Tibial nerve (tissue), 4 donors: ENCODE measurements around the gene MTA3. TPM values are rescaled to one million over a fixed set of nuclear protein-coding genes. Genes with fewer than 3 reads are reported as not detected.

Source experiments
- DNase-seq, 2 donors: peaks; one replicate each; pipeline ENCODE4 v3.0.0-alpha.2; 2019; ENCODE audit warnings: low spot score in 2 of 2
- H3K27ac ChIP-seq, 4 donors: fragments of 200-600 bp; sonication (generic) in 3 of 4; one replicate each; pipeline ENCODE4 v1.5.1; 2017 to 2019; ENCODE audit warnings: mild to moderate bottlenecking in 1 of 4
- H3K27me3 ChIP-seq, 2 donors: fragments of 200-600 bp; sonication (generic) in 1 of 2; one replicate each; pipeline versions ENCODE4 v1.5.1 to v1.6.0; 2017 to 2019
- H3K36me3 ChIP-seq, 3 donors: fragments of 200-600 bp; sonication (generic); one replicate each; pipeline ENCODE4 v1.5.1; 2018 to 2019
- H3K4me1 ChIP-seq, 4 donors: fragments of 200-600 bp; sonication (generic) in 3 of 4; one replicate each; pipeline ENCODE4 v1.5.1; 2017 to 2019
- H3K4me3 ChIP-seq, 4 donors: fragments of 200-600 bp; sonication (generic) in 3 of 4; one replicate each; pipeline ENCODE4 v1.5.1; 2017 to 2019; ENCODE audit warnings: mild to moderate bottlenecking in 1 of 4, moderate library complexity in 1 of 4
- H3K9me3 ChIP-seq, 4 donors: fragments of 200-600 bp; sonication (generic) in 3 of 4; one replicate each; pipeline ENCODE4 v1.5.1; 2017 to 2019
- EP300 ChIP-seq, 2 donors: sonication (generic); formaldehyde crosslinking; IDR thresholded peaks; one replicate each; pipeline ENCODE4 v1.6.1; 2017; ENCODE audit warnings: antibody characterized with exemption in 2 of 2, mild to moderate bottlenecking in 1 of 2
- POLR2A ChIP-seq, 2 donors: fragments of 450-650 bp; IDR thresholded peaks; one replicate each; pipeline ENCODE4 v1.6.1; 2017; ENCODE audit warnings: antibody characterized with exemption in 2 of 2, mild to moderate bottlenecking in 2 of 2, moderate library complexity in 2 of 2
- WGBS, 2 donors: methylation state at CpG; one replicate each; pipeline ENCODE4 v1.1.5; 2018; 5-methylcytosine and 5-hydroxymethylcytosine counted together
- total RNA-seq, 4 donors: library from RNA; depleted of rRNA; stranded (reverse); fragments of >200 nt; gene quantifications; one replicate each; pipeline ENCODE4 v1.1.0, GENCODE V29; 2016
- TF ChIP-seq, protein P1 (sequence below), 5 experiments: fragments of 200-600 bp in 3 of 5; fragments of 450-650 bp in 2 of 5; sonication (generic) in 3 of 5; IDR thresholded peaks; one replicate each; pipeline ENCODE4 v1.5.1; 2016 to 2019; ENCODE audit warnings: antibody characterized with exemption in 5 of 5, mild to moderate bottlenecking in 3 of 5, moderate library complexity in 2 of 5

The MTA3 gene
- total RNA-seq, 4 donors from 2014 or later: 33.1 to 47.0 (median 42.5) TPM

GRCh38 chr2:42775186-42775585 is 206.8 kb downstream of the MTA3 start:
- H3K36me3 ChIP-seq: peaks cover 0 to 5% (median 0%) of the 10 kb centered on the region in 3 donors
- H3K4me3 ChIP-seq: no peak overlapping the region
- H3K27ac ChIP-seq: no peak overlapping the region
- no peak for DNase-seq
- H3K9me3 ChIP-seq: no peaks in the 10 kb centered on the region
- no peak for TF ChIP-seq POLR2A (IDR thresholded peaks at IDR 0.05)
- TF ChIP-seq, protein P1, sequence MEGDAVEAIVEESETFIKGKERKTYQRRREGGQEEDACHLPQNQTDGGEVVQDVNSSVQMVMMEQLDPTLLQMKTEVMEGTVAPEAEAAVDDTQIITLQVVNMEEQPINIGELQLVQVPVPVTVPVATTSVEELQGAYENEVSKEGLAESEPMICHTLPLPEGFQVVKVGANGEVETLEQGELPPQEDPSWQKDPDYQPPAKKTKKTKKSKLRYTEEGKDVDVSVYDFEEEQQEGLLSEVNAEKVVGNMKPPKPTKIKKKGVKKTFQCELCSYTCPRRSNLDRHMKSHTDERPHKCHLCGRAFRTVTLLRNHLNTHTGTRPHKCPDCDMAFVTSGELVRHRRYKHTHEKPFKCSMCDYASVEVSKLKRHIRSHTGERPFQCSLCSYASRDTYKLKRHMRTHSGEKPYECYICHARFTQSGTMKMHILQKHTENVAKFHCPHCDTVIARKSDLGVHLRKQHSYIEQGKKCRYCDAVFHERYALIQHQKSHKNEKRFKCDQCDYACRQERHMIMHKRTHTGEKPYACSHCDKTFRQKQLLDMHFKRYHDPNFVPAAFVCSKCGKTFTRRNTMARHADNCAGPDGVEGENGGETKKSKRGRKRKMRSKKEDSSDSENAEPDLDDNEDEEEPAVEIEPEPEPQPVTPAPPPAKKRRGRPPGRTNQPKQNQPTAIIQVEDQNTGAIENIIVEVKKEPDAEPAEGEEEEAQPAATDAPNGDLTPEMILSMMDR (IDR thresholded peaks at IDR 0.05): no peak
- no peak for TF ChIP-seq EP300 (IDR thresholded peaks at IDR 0.05)
- 61 to 70% methylated on average over 2 of the region's 2 CpGs for WGBS, 2 donors
- H3K27me3 ChIP-seq: no peaks in the 10 kb centered on the region
- no peaks in the 10 kb centered on the region for H3K4me1 ChIP-seq

DNA sequence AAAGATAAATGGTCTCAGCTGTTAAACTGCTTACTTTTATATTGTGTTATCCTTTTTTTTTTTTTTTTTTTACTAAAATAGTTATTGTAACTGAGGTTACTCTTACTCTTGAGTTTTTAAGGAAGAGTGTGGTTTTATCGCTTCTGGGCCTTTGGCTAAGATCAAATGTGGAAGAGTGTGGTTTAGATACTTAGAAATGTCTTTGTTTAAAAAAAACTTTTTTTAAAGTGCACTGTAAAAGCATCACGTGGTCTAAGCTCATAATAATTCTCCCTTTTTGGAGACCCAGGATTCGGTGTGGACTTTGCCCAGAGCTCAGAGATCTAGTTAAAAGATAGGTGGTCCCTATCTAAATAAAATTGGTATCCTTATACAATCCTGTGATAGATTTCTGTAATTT is 207.4 kb downstream of the MTA3 start:
- WGBS, 2 donors: 57 to 77% methylated on average over 3 of the region's 3 CpGs
- Histone ChIP-seq H3K27ac (no peak overlapping the region), H3K36me3 (peaks cover 0 to 5% (median 0%) of the 10 kb centered on the region in 3 donors)

GRCh38 chr2:42777883-42778805 is 209.7 kb downstream of the MTA3 start:
- Histone ChIP-seq H3K4me1 (no peaks in the 10 kb centered on the region), H3K36me3 (peaks cover 0 to 5% (median 2%) of the 10 kb centered on the region in 3 donors), H3K9me3 (no peaks in the 10 kb centered on the region), H3K4me3 (no peak overlapping the region), H3K27me3 (no peaks in the 10 kb centered on the region), H3K27ac (no peak overlapping the region)
- 88 to 91% methylated on average over 3 of the region's 3 CpGs for WGBS, 2 donors
- no peak for DNase-seq
- TF ChIP-seq, protein P1 (IDR thresholded peaks at IDR 0.05): no peak
- TF ChIP-seq POLR2A (IDR thresholded peaks at IDR 0.05): no peak
- TF ChIP-seq EP300 (IDR thresholded peaks at IDR 0.05): no peak

More for the DNA sequence above, 207.4 kb downstream of the MTA3 start:
- H3K4me3 ChIP-seq: no peak overlapping the region
- DNase-seq: no peak
- H3K9me3 ChIP-seq: no peaks in the 10 kb centered on the region
- H3K4me1 ChIP-seq: no peaks in the 10 kb centered on the region
- no peaks in the 10 kb centered on the region for H3K27me3 ChIP-seq
- TF ChIP-seq, protein P1 (IDR thresholded peaks at IDR 0.05): no peak
- TF ChIP-seq EP300 (IDR thresholded peaks at IDR 0.05) (no peak), POLR2A (IDR thresholded peaks at IDR 0.05) (no peak)

GRCh38 chr2:42781181-42781580 is 212.7 kb downstream of the MTA3 start:
- 85 to 87% methylated on average over 1 of the region's 1 CpG for WGBS, 2 donors
- H3K9me3 ChIP-seq: no peaks in the 10 kb centered on the region
- TF ChIP-seq POLR2A (IDR thresholded peaks at IDR 0.05) (no peak), EP300 (IDR thresholded peaks at IDR 0.05) (no peak)
- TF ChIP-seq, protein P1 (IDR thresholded peaks at IDR 0.05): no peak

DNA sequence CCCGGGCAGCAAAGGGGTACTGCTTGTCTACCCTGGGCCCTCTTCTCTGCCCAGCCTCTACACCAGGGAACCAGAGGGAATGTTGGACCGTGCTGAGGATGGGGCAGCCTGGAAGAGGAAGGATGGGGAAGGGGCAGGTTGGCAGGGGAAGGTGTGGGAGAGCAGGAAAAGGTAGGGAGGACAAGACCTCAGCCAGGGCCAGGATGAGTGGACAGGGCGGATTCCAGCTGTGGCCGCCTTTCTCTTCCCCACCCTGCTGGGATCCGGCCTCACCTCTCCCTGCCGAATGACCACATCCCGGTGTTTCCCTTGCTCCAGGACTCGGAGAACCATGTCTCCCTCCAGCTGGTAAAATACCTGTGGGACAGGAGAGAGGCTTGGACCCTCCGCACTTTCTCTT is 215.1 kb downstream of the MTA3 start:
- TF ChIP-seq EP300 (IDR thresholded peaks at IDR 0.05) (no peak), POLR2A (IDR thresholded peaks at IDR 0.05) (no peak)
- TF ChIP-seq, protein P1 (IDR thresholded peaks at IDR 0.05): no peak
- Histone ChIP-seq H3K36me3 (peaks cover 0 to 27% (median 2%) of the 10 kb centered on the region in 3 donors), H3K27ac (no peak overlapping the region), H3K27me3 (no peaks in the 10 kb centered on the region), H3K9me3 (no peaks in the 10 kb centered on the region), H3K4me3 (no peak overlapping the region), H3K4me1 (no peaks in the 10 kb centered on the region)
- no peak for DNase-seq
- WGBS, 2 donors: 86 to 97% methylated on average over 8 to 9 of the region's 9 CpGs

More at GRCh38 chr2:42781181-42781580, 212.7 kb downstream of the MTA3 start:
- Histone ChIP-seq H3K27ac (no peak overlapping the region), H3K36me3 (peaks cover 0 to 15% (median 5%) of the 10 kb centered on the region in 3 donors), H3K4me3 (no peak overlapping the region), H3K27me3 (no peaks in the 10 kb centered on the region), H3K4me1 (no peaks in the 10 kb centered on the region)
- DNase-seq: no peak
